HepG2 (cell line): Measurements from ENCODE around the gene S100A10.

Source experiments
- MED13 ChIP-seq: sonication (generic); formaldehyde crosslinking; IDR thresholded peaks from 2 replicates; pipeline ENCODE4 v1.5.0; 2020; ENCODE audit warnings: missing genetic modification reagents
- TFDP1 ChIP-seq: IDR thresholded peaks from 2 replicates; pipeline ENCODE4 v1.6.1; 2016; ENCODE audit warnings: missing compliant biosample characterization, missing genetic modification reagents, borderline replicate concordance
- ZBTB46 ChIP-seq: sonication (generic); formaldehyde crosslinking; IDR thresholded peaks from 2 replicates; pipeline ENCODE4 v1.4.0; 2020; ENCODE audit warnings: mild to moderate bottlenecking, missing genetic modification reagents, borderline replicate concordance
- ZNF317 ChIP-seq: sonication (generic); formaldehyde crosslinking; IDR thresholded peaks from 2 replicates; pipeline ENCODE4 v1.5.0; 2020; ENCODE audit warnings: mild to moderate bottlenecking, missing genetic modification reagents
- TF ChIP-seq, protein P1 (sequence below): sonication (generic); formaldehyde crosslinking; IDR thresholded peaks from 2 replicates; pipeline ENCODE4 v1.8.1; 2023; ENCODE audit warnings: mild to moderate bottlenecking, inconsistent platforms, moderate library complexity, missing genetic modification reagents, borderline replicate concordance
- TF ChIP-seq, protein P2 (sequence below): sonication (generic); formaldehyde crosslinking; IDR thresholded peaks from 2 replicates; pipeline ENCODE4 v1.8.0; 2022; ENCODE audit warnings: missing genetic modification reagents, mild to moderate bottlenecking, inconsistent platforms, borderline replicate concordance

DNA sequence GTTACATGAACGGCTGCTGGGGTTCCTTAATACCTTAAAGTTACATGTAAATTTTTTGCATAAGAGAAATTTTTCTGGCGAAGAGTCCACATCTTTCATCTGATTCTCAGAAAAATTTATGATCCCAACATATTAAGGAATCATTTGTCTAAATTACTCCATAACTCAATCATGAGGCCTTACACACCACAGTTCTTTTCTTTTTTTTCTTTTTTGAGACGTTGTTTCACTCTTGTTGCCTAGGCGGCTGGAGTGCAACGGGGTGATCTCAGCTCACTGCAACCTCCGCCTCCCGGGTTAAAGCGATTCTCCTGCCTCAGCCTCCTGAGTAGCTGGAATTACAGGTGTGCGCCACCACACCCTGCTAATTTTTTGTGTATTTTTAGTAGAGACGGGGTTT lies 45.2 kb upstream of the S100A10 start:
- TF ChIP-seq MED13 (CRISPR knock-in tag) (no peak), ZBTB46 (CRISPR knock-in tag) (no peak), TFDP1 (CRISPR knock-in tag) (no peak), ZNF317 (CRISPR knock-in tag) (no peak)
- TF ChIP-seq, protein P1, sequence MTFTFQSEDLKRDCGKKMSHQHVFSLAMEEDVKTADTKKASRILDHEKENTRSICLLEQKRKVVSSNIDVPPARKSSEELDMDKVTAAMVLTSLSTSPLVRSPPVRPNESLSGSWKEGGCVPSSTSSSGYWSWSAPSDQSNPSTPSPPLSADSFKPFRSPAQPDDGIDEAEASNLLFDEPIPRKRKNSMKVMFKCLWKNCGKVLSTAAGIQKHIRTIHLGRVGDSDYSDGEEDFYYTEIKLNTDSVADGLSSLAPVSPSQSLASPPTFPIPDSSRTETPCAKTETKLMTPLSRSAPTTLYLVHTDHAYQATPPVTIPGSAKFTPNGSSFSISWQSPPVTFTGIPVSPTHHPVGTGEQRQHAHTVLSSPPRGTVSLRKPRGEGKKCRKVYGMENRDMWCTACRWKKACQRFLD (CRISPR knock-in tag) = no peak
- TF ChIP-seq, protein P2, sequence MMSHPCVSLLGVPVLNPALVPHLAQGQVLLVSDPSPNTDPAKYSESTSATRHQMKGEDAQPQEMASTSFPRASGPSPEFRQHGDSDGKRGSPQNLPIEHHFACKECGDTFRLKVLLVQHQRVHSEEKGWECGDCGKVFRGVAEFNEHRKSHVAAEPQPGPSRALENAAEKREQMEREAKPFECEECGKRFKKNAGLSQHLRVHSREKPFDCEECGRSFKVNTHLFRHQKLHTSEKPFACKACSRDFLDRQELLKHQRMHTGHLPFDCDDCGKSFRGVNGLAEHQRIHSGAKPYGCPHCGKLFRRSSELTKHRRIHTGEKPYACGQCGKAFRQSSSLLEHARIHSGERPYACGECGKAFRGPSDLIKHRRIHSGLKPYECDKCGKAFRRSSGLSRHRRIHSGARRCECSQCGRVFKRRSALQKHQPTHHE (CRISPR knock-in tag) = no peak
